Measurements from ENCODE around the gene DGCR2.

Gene DGCR2

GRCh38 chr22:18994056-18994455 is 128.2 kb downstream of the DGCR2 start:
- Histone ChIP-seq H2AFZ (ENCODE audit: low read depth, low read length) (no peak overlapping the region), H3K79me2 (ENCODE audit: insufficient read depth, low read length) (no peaks in the 10 kb centered on the region), H4K20me1 (ENCODE audit: insufficient read depth, low read length) (no peaks in the 10 kb centered on the region), H3K4me2 (ENCODE audit: insufficient read depth, low read length) (no peak overlapping the region), H3K4me1 (ENCODE audit: insufficient read depth, low read length) (no peaks in the 10 kb centered on the region), H3K36me3 (ENCODE audit: insufficient read depth, low read length) (no peaks in the 10 kb centered on the region), H3K27ac (ENCODE audit: low read length) (no peak overlapping the region), H3K27me3 (ENCODE audit: insufficient read depth, low read length, poor library complexity) (no peaks in the 10 kb centered on the region), H3K9ac (ENCODE audit: low read depth, low read length) (no peak overlapping the region), H3K9me3 (ENCODE audit: insufficient read depth, low read length, severe bottlenecking) (no peaks in the 10 kb centered on the region), H3K4me3 (ENCODE audit: low read depth in 1 of 2, low read length in 2 of 2) (no peak overlapping the region)
- TF ChIP-seq EZH2 (IDR thresholded peaks at IDR 0.05; ENCODE audit: borderline replicate concordance, low read depth, low read length, severe bottlenecking) (no peak), CTCF (IDR thresholded peaks at IDR 0.05; ENCODE audit: borderline replicate concordance, extremely low read depth, low read length, poor library complexity, severe bottlenecking) (no peak)
- ATAC-seq (ENCODE audit: insufficient read depth, low read depth) (no peak), DNase-seq (no peak)

- Histone ChIP-seq H3K27me3 (ENCODE audit: insufficient read depth, low read length, poor library complexity) (no peaks in the 10 kb centered on the region), H3K9ac (ENCODE audit: low read depth, low read length) (no peak overlapping the region), H4K20me1 (ENCODE audit: insufficient read depth, low read length) (no peaks in the 10 kb centered on the region), H3K9me3 (ENCODE audit: insufficient read depth, low read length, severe bottlenecking) (no peaks in the 10 kb centered on the region), H3K36me3 (ENCODE audit: insufficient read depth, low read length) (no peaks in the 10 kb centered on the region), H3K79me2 (ENCODE audit: insufficient read depth, low read length) (no peaks in the 10 kb centered on the region), H3K4me2 (ENCODE audit: insufficient read depth, low read length) (no peak overlapping the region), H3K4me1 (ENCODE audit: insufficient read depth, low read length) (no peaks in the 10 kb centered on the region), H2AFZ (ENCODE audit: low read depth, low read length) (no peak overlapping the region), H3K4me3 (ENCODE audit: low read depth in 1 of 2, low read length in 2 of 2) (no peak overlapping the region), H3K27ac (ENCODE audit: low read length) (no peak overlapping the region)
- no peak for ATAC-seq (ENCODE audit: insufficient read depth, low read depth)
- TF ChIP-seq CTCF (IDR thresholded peaks at IDR 0.05; ENCODE audit: borderline replicate concordance, extremely low read depth, low read length, poor library complexity, severe bottlenecking) (no peak), EZH2 (IDR thresholded peaks at IDR 0.05; ENCODE audit: borderline replicate concordance, low read depth, low read length, severe bottlenecking) (no peak)
- DNase-seq = no peak
Observed at GRCh38 chr22:18992543-18993198, 129.5 kb downstream of the DGCR2 start.

GRCh38 chr22:18991821-18992442 is 130.3 kb downstream of the DGCR2 start:
- H2AFZ ChIP-seq (ENCODE audit: low read depth, low read length) = no peak overlapping the region
- no peak for TF ChIP-seq EZH2 (IDR thresholded peaks at IDR 0.05; ENCODE audit: borderline replicate concordance, low read depth, low read length, severe bottlenecking)
- no peak for TF ChIP-seq CTCF (IDR thresholded peaks at IDR 0.05; ENCODE audit: borderline replicate concordance, extremely low read depth, low read length, poor library complexity, severe bottlenecking)

More at GRCh38 chr22:18991821-18992442, 130.3 kb downstream of the DGCR2 start:
- ATAC-seq (ENCODE audit: insufficient read depth, low read depth) (no peak), DNase-seq (no peak)
- Histone ChIP-seq H3K4me2 (ENCODE audit: insufficient read depth, low read length) (no peak overlapping the region), H3K27ac (ENCODE audit: low read length) (no peak overlapping the region), H3K9ac (ENCODE audit: low read depth, low read length) (no peak overlapping the region), H3K9me3 (ENCODE audit: insufficient read depth, low read length, severe bottlenecking) (no peaks in the 10 kb centered on the region), H3K36me3 (ENCODE audit: insufficient read depth, low read length) (no peaks in the 10 kb centered on the region), H3K79me2 (ENCODE audit: insufficient read depth, low read length) (no peaks in the 10 kb centered on the region), H3K27me3 (ENCODE audit: insufficient read depth, low read length, poor library complexity) (no peaks in the 10 kb centered on the region), H3K4me1 (ENCODE audit: insufficient read depth, low read length) (no peaks in the 10 kb centered on the region), H4K20me1 (ENCODE audit: insufficient read depth, low read length) (no peaks in the 10 kb centered on the region), H3K4me3 (ENCODE audit: low read depth in 1 of 2, low read length in 2 of 2) (no peak overlapping the region)

All from DND-41 (cell line).